Choroid plexus epithelial cell (primary cell): Measurements from ENCODE around the gene RIMS1.

Experiments used
- DNase-seq: peaks from one replicate; pipeline ENCODE4 v3.0.0-alpha.2; 2010; ENCODE audit warnings: low read depth
- H3K4me3 ChIP-seq: 2 replicates; pipeline ENCODE4 v1.5.1; 2011; ENCODE audit warnings: low read depth, mild to moderate bottlenecking, control low read depth, low read length, moderate library complexity
- TF ChIP-seq, protein P1 (sequence below): conservative IDR thresholded peaks from 2 replicates; pipeline ENCODE4 v1.5.1; 2011; ENCODE audit warnings: low read depth, mild to moderate bottlenecking, control low read depth, inconsistent platforms, low read length, moderate library complexity

The RIMS1 gene

DNA sequence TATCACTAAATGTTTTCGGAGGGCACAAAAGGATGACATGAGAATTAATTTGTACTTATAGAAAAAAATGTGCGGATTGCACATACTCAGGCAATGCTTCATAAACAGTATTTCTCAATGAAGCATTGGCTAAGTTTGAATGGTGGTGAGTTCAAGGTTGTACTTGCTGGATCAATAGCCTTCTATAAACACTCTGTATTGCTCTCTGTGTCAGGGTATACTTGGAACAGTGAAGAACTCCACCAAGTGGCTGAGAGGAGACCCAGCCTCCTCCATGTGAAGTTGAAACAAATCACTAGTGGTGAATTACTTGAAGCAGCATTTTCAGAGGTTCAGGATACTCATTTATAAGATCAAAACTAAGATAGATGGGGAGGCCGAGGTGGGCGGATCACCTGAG, 360.6 kb downstream of the RIMS1 start:
- TF ChIP-seq, protein P1, sequence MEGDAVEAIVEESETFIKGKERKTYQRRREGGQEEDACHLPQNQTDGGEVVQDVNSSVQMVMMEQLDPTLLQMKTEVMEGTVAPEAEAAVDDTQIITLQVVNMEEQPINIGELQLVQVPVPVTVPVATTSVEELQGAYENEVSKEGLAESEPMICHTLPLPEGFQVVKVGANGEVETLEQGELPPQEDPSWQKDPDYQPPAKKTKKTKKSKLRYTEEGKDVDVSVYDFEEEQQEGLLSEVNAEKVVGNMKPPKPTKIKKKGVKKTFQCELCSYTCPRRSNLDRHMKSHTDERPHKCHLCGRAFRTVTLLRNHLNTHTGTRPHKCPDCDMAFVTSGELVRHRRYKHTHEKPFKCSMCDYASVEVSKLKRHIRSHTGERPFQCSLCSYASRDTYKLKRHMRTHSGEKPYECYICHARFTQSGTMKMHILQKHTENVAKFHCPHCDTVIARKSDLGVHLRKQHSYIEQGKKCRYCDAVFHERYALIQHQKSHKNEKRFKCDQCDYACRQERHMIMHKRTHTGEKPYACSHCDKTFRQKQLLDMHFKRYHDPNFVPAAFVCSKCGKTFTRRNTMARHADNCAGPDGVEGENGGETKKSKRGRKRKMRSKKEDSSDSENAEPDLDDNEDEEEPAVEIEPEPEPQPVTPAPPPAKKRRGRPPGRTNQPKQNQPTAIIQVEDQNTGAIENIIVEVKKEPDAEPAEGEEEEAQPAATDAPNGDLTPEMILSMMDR, result peak; percentile 38
- peak; percentile 45 for DNase-seq
- H3K4me3 ChIP-seq, result no peak overlapping the region

DNA sequence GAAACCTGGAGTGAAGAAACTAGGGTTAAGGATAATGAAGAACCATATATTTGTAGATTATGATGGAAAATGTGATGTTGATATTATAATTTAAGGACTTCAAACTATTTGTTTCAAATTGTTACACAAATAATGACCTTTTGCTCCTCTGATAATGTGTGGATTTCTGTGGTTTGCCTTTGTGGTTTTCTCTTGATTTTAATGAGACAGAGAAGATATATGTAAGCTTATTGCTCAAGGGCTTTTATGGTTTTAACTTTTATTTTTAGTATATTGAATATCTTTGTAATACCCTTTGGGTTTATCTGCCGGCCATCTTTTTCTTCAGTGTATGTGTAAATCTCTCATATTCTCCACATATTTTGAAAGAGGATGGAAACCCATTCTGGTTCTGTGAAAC, 362.3 kb downstream of the RIMS1 start:
- TF ChIP-seq, protein P1, result no peak
- peak; percentile 36 for DNase-seq
- no peak overlapping the region for H3K4me3 ChIP-seq

DNA sequence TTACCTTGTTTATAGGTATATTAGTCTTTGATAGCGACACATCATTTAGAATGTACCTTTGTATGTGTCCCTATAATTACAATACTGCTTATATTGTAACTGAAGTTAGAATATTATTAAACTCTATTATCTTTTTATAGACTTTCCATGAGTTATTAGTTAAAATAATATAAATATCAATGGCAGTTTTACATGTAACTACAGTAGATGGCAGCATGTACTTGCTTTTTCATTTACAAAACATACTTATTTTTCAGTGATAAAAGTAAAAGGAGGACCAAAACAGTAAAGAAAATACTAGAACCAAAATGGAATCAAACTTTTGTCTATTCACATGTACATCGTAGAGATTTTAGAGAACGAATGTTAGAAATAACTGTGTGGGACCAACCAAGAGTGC, 364.3 kb downstream of the RIMS1 start:
- peak; percentile 40 for DNase-seq
- TF ChIP-seq, protein P1, result peak; percentile 37
- H3K4me3 ChIP-seq, result no peak overlapping the region

DNA sequence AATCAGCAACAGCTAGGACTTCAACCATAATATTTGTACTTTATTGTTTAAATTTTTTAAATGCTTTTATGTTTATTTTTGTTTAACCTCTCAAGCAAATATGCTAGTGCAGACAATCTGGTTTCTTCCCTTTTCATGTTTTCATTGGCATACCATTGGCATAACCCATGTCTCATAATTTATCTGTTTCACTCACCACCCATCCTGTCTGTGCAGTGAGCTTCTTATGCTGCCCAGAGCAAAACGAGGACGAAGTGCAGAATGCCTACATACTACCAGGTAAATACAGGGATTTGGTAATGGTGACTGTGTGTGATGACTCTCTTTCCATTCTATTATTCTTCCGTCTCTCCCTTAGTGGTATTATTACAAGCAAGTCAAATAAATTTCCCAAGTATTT, 374.1 kb downstream of the RIMS1 start:
- H3K4me3 ChIP-seq, result no peak overlapping the region
- TF ChIP-seq, protein P1, result no peak
- peak; percentile 24 for DNase-seq

DNA sequence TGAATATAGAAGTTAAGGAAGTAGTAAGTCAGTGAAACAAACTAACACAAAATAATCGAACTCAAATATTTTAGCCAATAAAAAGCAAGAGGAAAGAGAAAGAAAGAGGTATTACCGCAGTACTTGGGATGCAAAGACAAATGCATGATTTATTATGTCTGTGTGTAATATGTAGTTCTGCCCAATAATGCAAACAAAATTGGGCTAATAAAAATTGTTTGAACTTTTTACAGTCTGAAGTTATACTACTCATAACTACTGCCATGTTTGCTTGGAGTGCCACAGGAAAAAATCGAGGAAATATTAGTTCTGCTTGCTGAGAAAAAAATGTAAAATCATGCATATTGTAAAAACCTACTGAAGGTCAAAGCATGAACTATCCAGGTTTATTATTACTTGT, 375.2 kb downstream of the RIMS1 start:
- no peak for DNase-seq
- TF ChIP-seq, protein P1, result no peak
- H3K4me3 ChIP-seq, result no peak overlapping the region

DNA sequence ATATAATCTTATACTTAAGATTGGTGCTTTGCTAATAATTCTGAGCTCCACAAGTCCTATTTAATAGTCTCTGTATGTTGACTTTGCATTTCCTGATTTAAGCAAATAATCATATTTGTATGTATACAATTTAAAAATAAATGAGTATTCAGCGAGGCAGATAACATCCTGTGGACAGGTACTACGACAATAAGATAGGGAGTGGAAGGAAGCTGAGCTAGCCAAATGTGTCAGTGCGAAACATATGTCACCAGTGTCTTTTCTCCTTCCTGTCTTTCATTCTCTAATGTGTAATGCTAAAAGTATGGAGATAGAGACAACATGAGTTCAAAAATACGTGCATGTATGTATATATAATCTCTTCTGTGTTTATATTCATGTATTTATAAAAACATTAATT, 375.9 kb downstream of the RIMS1 start:
- TF ChIP-seq, protein P1, result no peak
- H3K4me3 ChIP-seq, result no peak overlapping the region
- DNase-seq, result no peak

DNA sequence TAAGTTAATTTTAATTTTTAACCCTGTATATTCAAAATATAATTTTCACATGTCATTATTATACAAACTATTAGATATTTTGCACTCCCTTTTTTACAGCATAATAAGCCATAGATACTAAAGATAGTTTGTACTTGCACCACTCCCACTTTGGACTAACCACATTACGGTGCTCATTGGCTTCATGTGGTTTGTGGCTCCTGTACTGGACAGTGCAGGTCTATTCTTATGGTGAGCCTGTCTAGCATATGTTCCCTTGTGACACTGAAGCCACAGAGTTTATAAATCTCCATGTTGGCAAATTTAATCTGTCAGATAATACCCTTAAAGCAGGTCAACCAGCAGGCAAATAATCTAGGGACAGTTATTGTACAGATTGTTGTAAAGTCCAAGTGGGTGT, 381.1 kb downstream of the RIMS1 start:
- H3K4me3 ChIP-seq, result no peak overlapping the region
- DNase-seq, result no peak
- TF ChIP-seq, protein P1, result no peak
